ENCODE data around the gene DPYD.

DNA sequence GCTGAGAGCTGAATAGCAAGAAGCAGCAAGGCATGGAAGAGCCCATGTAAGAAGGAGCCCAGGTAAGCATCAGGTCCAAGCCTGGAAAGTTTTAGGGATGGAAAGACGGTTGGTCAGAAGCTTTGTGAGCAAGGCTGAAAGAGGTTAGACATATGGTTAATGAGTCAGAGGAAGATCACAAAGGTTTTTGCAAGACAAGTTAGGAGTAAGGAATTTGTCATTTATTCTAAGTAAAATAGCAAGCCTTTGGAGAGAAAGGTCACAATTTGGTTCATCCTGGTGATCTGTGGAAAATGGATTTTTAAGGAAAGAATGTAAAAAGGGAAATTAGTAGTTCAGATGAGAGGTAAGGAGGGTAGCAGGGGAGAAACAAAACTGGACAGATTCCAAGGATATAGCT lies 106.7 kb downstream of the DPYD start:
- no peak for TF ChIP-seq POLR2A (IDR thresholded peaks at IDR 0.05)
- TF ChIP-seq, protein P1, sequence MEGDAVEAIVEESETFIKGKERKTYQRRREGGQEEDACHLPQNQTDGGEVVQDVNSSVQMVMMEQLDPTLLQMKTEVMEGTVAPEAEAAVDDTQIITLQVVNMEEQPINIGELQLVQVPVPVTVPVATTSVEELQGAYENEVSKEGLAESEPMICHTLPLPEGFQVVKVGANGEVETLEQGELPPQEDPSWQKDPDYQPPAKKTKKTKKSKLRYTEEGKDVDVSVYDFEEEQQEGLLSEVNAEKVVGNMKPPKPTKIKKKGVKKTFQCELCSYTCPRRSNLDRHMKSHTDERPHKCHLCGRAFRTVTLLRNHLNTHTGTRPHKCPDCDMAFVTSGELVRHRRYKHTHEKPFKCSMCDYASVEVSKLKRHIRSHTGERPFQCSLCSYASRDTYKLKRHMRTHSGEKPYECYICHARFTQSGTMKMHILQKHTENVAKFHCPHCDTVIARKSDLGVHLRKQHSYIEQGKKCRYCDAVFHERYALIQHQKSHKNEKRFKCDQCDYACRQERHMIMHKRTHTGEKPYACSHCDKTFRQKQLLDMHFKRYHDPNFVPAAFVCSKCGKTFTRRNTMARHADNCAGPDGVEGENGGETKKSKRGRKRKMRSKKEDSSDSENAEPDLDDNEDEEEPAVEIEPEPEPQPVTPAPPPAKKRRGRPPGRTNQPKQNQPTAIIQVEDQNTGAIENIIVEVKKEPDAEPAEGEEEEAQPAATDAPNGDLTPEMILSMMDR (IDR thresholded peaks at IDR 0.05), result no peak

Measured in ovary (tissue), 3 donors.